Head of caudate nucleus (tissue), 42 donors: ENCODE results near the gene PHC1.
A peak's percentile ranks its signal among the peaks of the same experiment; 100 is the strongest.

Experiments used
- DNase-seq, 42 donors: peaks; one replicate each; pipeline versions ENCODE4 v3.0.0 to v3.0.0-alpha.2; 2020 to 2021; ENCODE audit warnings: mixed read lengths in 7 of 42
- intact Hi-C: fragments of 100-400 bp; cut with DNase I; formaldehyde crosslinking; loops from one replicate; pipeline ENCODE4 v1.15.0; 2022

The PHC1 gene

GRCh38 chr12:8943565-8944186 lies 29.4 kb downstream of the PHC1 start:
- intact Hi-C loops: no loop called here
- DNase-seq: no peak

- intact Hi-C loops: no loop called here
- no peak for DNase-seq
Measured at GRCh38 chr12:8946733-8947132, 32.4 kb downstream of the PHC1 start.

- DNase-seq: no peak
- intact Hi-C loops: loop anchor here (2.0 kb wide), 1 partner anchor 33 kb away; the partner anchor contains the start of gene PHC1
Measured at GRCh38 chr12:8947737-8948136, 33.4 kb downstream of the PHC1 start.

GRCh38 chr12:8948701-8949341 lies 34.5 kb downstream of the PHC1 start:
- intact Hi-C loops: loop anchor here (2.0 kb wide), 1 partner anchor 34 kb away; the partner anchor contains the start of gene PHC1
- DNase-seq: peak in 19 of 42 donors; percentile 3 to 45 (median 15)

- peak; percentile 91 to 99 (median 97) for DNase-seq
- intact Hi-C loops: loop anchor here (2.0 kb wide), 1 partner anchor 35 kb away; the partner anchor contains the start of gene PHC1
Measured at GRCh38 chr12:8949342-8950220, 35.3 kb downstream of the PHC1 start, which contains the start of gene M6PR. M6PR (minus strand) TSS chr12:8949645; CDS start chr12:8946404, 3,241 bp downstream.

GRCh38 chr12:8950221-8950527 lies 35.9 kb downstream of the PHC1 start:
- DNase-seq: no peak
- intact Hi-C loops: no loop called here

- intact Hi-C loops: no loop called here
- no peak for DNase-seq
Measured at GRCh38 chr12:8950702-8951478, 36.6 kb downstream of the PHC1 start.

GRCh38 chr12:8951744-8952143 lies 37.4 kb downstream of the PHC1 start:
- intact Hi-C loops: no loop called here

GRCh38 chr12:8953773-8954402 lies 39.6 kb downstream of the PHC1 start:
- no peak for DNase-seq
- intact Hi-C loops: no loop called here

More at GRCh38 chr12:8951744-8952143, 37.4 kb downstream of the PHC1 start:
- no peak for DNase-seq

GRCh38 chr12:8956073-8956472 lies 41.8 kb downstream of the PHC1 start:
- intact Hi-C loops: no loop called here
- no peak for DNase-seq

- intact Hi-C loops: no loop called here
- DNase-seq: no peak
Measured at GRCh38 chr12:8956772-8957171, 42.5 kb downstream of the PHC1 start.

GRCh38 chr12:8957561-8957960 lies 43.3 kb downstream of the PHC1 start:
- DNase-seq: no peak
- intact Hi-C loops: no loop called here

GRCh38 chr12:8958066-8958465 lies 43.8 kb downstream of the PHC1 start:
- intact Hi-C loops: no loop called here
- no peak for DNase-seq

GRCh38 chr12:8960176-8960575 lies 45.9 kb downstream of the PHC1 start:
- intact Hi-C loops: no loop called here
- DNase-seq: no peak

GRCh38 chr12:8968761-8969160 lies 54.5 kb downstream of the PHC1 start:
- intact Hi-C loops: no loop called here
- DNase-seq: no peak

GRCh38 chr12:8969861-8970411 lies 55.6 kb downstream of the PHC1 start:
- intact Hi-C loops: no loop called here
- DNase-seq: no peak

GRCh38 chr12:8970432-8970831 lies 56.1 kb downstream of the PHC1 start:
- DNase-seq: no peak

GRCh38 chr12:8980137-8980536 lies 65.8 kb downstream of the PHC1 start:
- intact Hi-C loops: no loop called here

More at GRCh38 chr12:8970432-8970831, 56.1 kb downstream of the PHC1 start:
- intact Hi-C loops: no loop called here

More at GRCh38 chr12:8980137-8980536, 65.8 kb downstream of the PHC1 start:
- DNase-seq: no peak
